ENCODE measurements around the gene GCNT2. TPM values are rescaled to one million over a fixed set of nuclear protein-coding genes. Genes with fewer than 3 reads are reported as not detected.

Gene GCNT2
- total and polyA plus RNA-seq, 12 donors, result 5.1 to 67.9 (median 45.0) TPM

GRCh38 chr6:10545482-10545881 is 24.3 kb downstream of the GCNT2 start:
- Histone ChIP-seq H3K36me3 (no peaks in the 10 kb centered on the region), H3K27me3 (no peaks in the 10 kb centered on the region), H3K4me3 (no peak overlapping the region), H3K4me1 (peaks cover 3 to 57% (median 17%) of the 10 kb centered on the region in 9 donors), H3K27ac (peak overlapping the region in 4 of 10 donors; percentile 17 to 43 (median 27)), H3K9me3 (peaks cover 0 to 3% (median 0%) of the 10 kb centered on the region in 11 donors)
- ATAC-seq (no peak), DNase-seq (no peak)
- TF ChIP-seq CTCF (IDR thresholded peaks at IDR 0.05), result no peak
- intact Hi-C loops (cut with DNase I), result no loop called here
- 65 to 69% methylated on average over 4 of the region's 4 CpGs for WGBS, 2 donors

GRCh38 chr6:10547809-10548208 is 26.7 kb downstream of the GCNT2 start:
- H3K4me3 ChIP-seq, result no peak overlapping the region
- intact Hi-C loops (cut with DNase I), result no loop called here
- H3K36me3 ChIP-seq, result no peaks in the 10 kb centered on the region
- ATAC-seq, result peak in 4 of 8 donors; percentile 50 to 55 (median 54)
- peak overlapping the region in 4 of 10 donors; percentile 8 to 39 (median 18) for H3K27ac ChIP-seq
- no peak for TF ChIP-seq CTCF (IDR thresholded peaks at IDR 0.05)
- H3K9me3 ChIP-seq, result no peaks in the 10 kb centered on the region
- H3K4me1 ChIP-seq, result peaks cover 0 to 51% (median 23%) of the 10 kb centered on the region in 9 donors
- no peaks in the 10 kb centered on the region for H3K27me3 ChIP-seq
- no peak for DNase-seq

- WGBS, 2 donors, result 83 to 93% methylated on average over 1 of the region's 1 CpG
- Histone ChIP-seq H3K27ac (no peak overlapping the region), H3K9me3 (no peaks in the 10 kb centered on the region), H3K27me3 (no peaks in the 10 kb centered on the region), H3K36me3 (no peaks in the 10 kb centered on the region), H3K4me1 (peaks cover 3 to 48% (median 26%) of the 10 kb centered on the region in 9 donors), H3K4me3 (no peak overlapping the region)
- ATAC-seq (no peak), DNase-seq (no peak)
- intact Hi-C loops (cut with DNase I), result no loop called here
- no peak for TF ChIP-seq CTCF (IDR thresholded peaks at IDR 0.05)
Observed at GRCh38 chr6:10550764-10551163, 29.6 kb downstream of the GCNT2 start.

GRCh38 chr6:10552270-10552810 is 31.2 kb downstream of the GCNT2 start:
- no peak overlapping the region for H3K27ac ChIP-seq

More at GRCh38 chr6:10552270-10552810, 31.2 kb downstream of the GCNT2 start:
- H3K9me3 ChIP-seq, result no peaks in the 10 kb centered on the region
- TF ChIP-seq CTCF (IDR thresholded peaks at IDR 0.05), result no peak
- 60 to 69% methylated on average over 5 of the region's 5 CpGs for WGBS, 2 donors
- no peaks in the 10 kb centered on the region for H3K36me3 ChIP-seq
- DNase-seq, result no peak
- H3K27me3 ChIP-seq, result no peaks in the 10 kb centered on the region
- peaks cover 7 to 51% (median 33%) of the 10 kb centered on the region in 9 donors for H3K4me1 ChIP-seq
- intact Hi-C loops (cut with DNase I), result no loop called here
- no peak for ATAC-seq
- H3K4me3 ChIP-seq, result no peak overlapping the region
